M059J (cell line): ENCODE measurements around the gene MYNN. TPM values are rescaled to one million over a fixed set of nuclear protein-coding genes. Genes with fewer than 3 reads are reported as not detected.
"Not testable (repeated sequence)": the region's sequence is repeated elsewhere in the genome, so short reads cannot be mapped to it uniquely, and the experiment has no call there.

Source experiments
- DNase-seq: peaks from one replicate; pipeline ENCODE4 v3.0.0-alpha.2; 2012; ENCODE audit warnings: low read depth
- total RNA-seq: library from RNA; depleted of rRNA; stranded (reverse); fragments of >200 nt; shearing (Covaris generic); gene quantifications from 2 replicates; pipeline ENCODE4 v1.2.3, GENCODE V29; 2014; rRNA removed

MYNN gene
- 22.0 and 27.2 TPM in 2 replicates for total RNA-seq

DNA sequence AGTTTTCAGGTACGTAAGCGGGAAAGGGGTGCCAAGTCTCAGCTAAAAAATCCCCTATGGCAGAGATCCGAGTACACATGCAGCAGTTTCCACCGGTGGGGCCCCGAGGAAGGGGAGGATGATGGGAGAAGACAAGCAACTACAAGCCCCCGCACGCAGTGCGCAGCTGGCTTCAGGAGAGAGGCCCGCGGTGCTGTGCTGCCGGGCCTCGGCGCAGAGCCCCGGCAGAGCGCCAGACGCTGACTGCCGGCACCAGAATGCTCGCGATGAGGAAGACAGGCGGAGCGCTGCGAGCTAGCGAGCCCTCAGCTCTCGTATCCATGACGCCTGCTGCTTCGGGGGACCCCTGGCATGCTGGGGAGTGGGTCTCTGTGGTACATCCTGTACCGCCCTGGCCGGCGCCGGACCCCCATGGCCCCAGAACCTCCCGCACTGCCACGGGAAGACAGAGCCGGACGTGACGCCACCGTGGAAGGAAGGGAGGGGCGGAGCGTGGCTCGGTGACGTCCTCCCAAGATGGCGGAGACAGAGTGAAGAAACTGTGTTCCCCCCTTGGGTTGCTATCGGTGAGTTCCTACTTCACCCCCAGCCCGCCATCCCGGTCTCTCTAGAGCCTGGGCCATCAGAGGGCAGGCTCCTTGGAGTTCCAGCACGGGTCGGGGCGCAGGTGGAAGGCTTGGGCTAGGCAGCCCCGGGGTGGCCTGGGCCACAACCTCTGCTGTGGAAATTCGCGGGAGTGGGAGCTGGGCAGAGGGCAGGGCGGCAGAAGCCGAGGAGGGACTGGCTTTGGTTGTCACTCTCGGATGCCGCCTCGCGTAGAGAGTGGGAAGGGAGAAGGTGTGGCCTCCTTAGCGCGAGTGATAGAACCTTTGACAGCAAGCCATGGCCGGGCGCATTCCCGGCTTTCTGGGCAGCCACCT lies at the start of gene MYNN:
MYNN (plus strand) TSS at position 500 of the 920 bp plus-strand sequence. CDS start 900 bp downstream, outside the sequence.
- DNase-seq = peak; percentile 91

DNA sequence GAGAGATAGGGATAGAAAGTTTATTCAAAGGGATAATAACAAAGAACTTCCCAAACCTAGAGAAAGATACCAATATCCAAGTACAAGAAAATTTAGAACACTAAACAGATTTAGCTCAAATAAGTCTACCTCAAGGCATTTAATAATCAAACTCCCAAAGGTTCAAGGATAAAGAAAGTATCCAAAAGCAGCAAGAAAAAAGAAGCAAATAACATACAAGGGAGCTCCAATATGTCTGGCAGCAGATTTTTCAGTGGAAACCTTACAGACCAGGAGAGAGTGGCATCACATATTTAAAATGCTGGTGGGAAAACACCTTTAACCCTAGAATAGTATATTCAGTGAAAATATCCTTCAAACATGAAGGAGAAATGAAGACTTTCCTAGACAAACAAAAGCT lies 41.3 kb upstream of the MYNN start:
- DNase-seq = not testable (repeated sequence)

GRCh38 chr3:169739067-169739466 lies 34.1 kb upstream of the MYNN start:
- DNase-seq = no peak

- DNase-seq = peak; percentile 37
These were observed 28.7 kb upstream of the MYNN start for GRCh38 chr3:169744366-169745054.

- no peak for DNase-seq
These were observed 26.3 kb upstream of the MYNN start for GRCh38 chr3:169746924-169747323.

DNA sequence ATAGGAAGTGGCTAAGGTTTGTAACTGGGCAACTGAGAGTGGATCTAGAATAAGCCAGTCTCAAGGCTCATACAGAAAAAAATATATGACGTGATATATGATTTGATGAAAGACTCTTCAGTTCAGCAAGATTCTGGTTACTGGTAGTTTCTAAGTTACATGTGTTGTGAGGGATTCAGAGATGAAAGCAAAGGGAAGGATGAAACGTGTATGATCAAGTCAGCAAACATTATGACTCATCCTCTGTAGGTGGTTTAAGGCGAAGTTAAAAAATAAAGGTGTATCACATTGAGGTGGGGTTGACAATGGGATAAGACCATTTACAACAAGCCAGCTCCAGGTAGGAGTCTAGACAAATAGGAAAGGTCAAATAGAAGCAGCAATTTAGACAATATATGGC lies 24.5 kb upstream of the MYNN start:
- DNase-seq = no peak

- no peak for DNase-seq
These were observed 22.5 kb upstream of the MYNN start for GRCh38 chr3:169750665-169751064.

- no peak for DNase-seq
These were observed 21.3 kb upstream of the MYNN start for GRCh38 chr3:169751875-169752274.

GRCh38 chr3:169754711-169755110 lies 18.5 kb upstream of the MYNN start:
- DNase-seq = no peak

DNA sequence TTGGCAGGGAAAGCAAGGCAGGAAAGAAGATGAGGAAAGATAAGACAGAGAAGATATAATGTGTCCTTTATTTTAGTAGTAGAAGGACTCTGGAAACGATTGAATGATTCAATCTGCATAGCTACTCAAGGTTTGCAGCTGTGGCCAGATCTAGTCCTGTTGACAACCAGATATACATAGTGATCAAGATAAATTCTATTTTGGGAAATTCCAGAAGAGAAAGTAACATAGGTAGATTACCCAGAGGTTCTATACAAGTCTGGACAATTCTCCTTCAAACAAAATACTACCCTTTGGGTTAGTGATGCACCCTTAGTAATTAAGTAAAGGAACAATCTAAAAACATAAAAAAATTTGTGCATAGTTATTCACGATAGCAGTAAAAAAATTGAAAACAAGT lies 17.7 kb upstream of the MYNN start:
- no peak for DNase-seq

- DNase-seq = no peak
These were observed 14.7 kb upstream of the MYNN start for GRCh38 chr3:169758359-169758994.

- DNase-seq = peak; percentile 66
These were observed 13.9 kb upstream of the MYNN start for GRCh38 chr3:169759256-169759655.

DNA sequence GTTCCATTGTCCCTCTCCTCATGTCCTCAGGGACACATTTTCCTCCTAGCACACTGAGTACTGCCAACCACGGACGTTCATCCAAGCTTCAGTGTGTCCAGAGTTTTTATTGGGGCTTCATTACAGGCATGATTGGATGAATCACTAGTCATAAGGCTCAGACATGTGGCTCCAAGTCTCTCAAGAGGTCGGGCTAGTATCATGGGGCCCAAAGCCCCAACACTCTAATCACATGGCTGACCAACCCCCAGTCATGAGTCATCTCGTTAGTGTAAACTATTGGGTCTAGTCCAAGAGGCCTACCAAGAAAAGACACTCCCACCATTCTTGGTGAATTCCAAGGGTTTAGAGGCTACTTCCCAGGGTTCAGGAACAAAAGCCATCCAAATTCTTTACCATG lies 12.7 kb upstream of the MYNN start:
- DNase-seq = peak; percentile 84

GRCh38 chr3:169764312-169764881 lies 8.8 kb upstream of the MYNN start:
- DNase-seq = peak; percentile 76

DNA sequence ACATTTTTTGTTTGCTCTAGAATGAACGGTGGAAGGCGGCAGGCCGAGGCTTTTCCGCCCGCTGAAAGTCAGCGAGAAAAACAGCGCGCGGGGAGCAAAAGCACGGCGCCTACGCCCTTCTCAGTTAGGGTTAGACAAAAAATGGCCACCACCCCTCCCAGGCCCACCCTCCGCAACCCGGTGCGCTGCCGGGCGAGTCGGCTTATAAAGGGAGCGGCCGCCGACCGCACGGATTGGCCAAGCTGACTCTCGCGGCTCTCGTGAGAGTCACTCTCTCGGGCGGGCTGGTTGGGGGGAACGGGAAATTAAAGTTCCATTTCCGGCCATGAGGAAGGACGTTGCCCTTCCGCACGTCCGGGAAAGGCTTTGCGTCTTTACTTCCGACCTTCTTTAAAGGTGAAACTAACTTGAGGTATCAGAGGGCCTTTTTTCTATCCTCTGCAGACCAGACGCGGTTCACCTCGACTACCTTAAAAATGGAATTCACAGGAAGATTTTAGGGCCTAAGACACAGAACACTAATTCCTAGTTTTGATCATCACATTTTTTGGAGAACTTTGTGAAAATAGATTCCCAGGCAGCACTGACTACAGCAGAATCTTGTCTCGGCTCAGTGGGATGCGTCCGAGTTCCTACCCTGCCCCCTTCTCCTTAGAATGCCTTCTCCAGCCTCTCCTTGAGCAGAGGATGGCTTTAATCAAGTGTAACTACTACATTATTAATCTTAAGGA lies 8.1 kb upstream of the MYNN start, which contains the start of gene TERC:
TERC (minus strand) TSS at position 179 of the 731 bp plus-strand sequence.
- DNase-seq = peak; percentile 94

- peak; percentile 67 for DNase-seq
These were observed 3.7 kb upstream of the MYNN start, which contains the start of gene ACTRT3 for GRCh38 chr3:169769287-169770181. TSS of gene ACTRT3 (minus strand) at chr3:169769561. CDS start at chr3:169769520, 41 bp downstream.

GRCh38 chr3:169771497-169772304 lies 1.5 kb upstream of the MYNN start:
- peak; percentile 82 for DNase-seq

DNA sequence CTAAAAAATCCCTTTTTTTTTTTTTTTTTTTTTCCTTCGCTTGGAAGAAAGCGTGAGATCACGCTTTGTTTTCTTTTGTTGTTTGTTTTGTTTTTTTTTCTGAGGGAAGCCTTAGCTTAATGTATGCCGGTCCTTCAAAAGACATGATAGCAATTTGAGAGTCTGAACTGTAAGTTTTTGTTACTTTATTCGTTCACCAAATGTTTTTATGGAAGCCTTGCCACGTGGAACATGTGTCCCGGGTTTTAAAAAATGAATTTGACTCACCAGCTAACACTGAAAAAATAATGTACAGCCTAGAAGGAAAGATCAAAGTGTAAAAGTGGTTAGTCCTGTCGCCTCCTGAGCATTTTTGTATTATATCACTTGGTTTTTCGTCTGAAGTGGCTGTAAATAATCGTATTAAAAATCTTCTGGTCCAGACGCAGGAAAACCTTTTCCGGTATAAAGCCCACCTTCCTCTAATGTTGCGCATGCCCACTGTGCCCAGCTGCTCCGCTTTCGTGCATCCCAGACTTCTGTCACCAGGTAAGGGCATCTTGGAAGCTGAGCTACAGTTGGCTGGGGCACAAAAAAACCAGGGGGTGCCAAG lies 795 bp upstream of the MYNN start:
- peak; percentile 91 for DNase-seq

GRCh38 chr3:169774186-169774585 lies 990 bp downstream of the MYNN start:
- DNase-seq = no peak
